ENCODE results near the gene IRX2.

DNA sequence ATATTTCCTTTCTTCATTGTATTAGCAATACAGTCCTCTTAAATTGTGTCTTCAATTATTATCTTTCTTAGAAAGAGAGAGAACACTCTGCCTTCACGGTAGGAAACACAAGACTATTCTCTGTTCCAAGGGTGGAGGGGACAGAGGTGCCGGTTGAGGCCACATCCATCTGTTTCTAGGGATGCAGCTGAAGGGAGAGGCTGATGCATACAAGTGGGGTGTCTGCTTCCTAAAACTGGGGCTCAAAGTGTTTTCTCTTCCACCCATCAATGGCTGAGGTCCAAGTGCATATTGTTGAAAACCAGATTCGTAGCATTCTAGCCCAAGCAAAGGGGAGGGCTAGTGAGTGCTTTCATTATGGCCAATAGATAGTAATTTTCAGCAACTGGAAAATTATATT is 9.5 kb downstream of the IRX2 start:
- TF ChIP-seq CTCF (IDR thresholded peaks at IDR 0.05) (no peak), POLR2A (IDR thresholded peaks at IDR 0.05) (no peak)
